OCI-M2 (cell line): ENCODE measurements around the gene PERM1.
"Not testable (repeated sequence)": the region's sequence is repeated elsewhere in the genome, so short reads cannot be mapped to it uniquely, and the experiment has no call there.

Experiments used
- DNase-seq: peaks from one replicate; lab custom pipeline; 2025; ENCODE audit not compliant: unreplicated experiment; lab: John Stamatoyannopoulos, UW

The PERM1 gene

DNA sequence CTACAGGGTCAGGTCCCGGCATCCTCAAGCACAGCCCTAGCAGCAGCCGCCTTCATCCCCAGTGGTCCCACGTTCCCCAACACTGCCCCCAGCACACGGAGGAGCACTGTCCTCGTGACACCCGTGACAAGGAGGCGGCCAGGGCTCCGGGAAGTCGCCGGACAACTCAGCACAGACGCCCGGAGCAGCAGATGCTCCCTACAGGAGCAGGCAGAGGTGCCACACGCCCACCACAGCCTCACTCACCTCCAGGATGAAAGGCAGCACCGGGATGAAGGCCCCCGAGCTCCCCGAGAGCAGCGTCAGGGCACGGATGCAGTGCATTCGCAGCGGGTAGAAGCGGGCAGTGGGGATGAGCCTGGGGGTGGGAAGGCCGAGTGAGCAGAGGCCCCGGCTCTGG, 31.0 kb downstream of the PERM1 start:
- DNase-seq = no peak

GRCh38 chr1:950268-950667, 31.6 kb downstream of the PERM1 start:
- DNase-seq = no peak

- no peak for DNase-seq
Observed at GRCh38 chr1:947958-948357, 33.9 kb downstream of the PERM1 start.

- DNase-seq = not testable (repeated sequence)
Observed at GRCh38 chr1:946811-947210, 35.1 kb downstream of the PERM1 start.

- no peak for DNase-seq
Observed at GRCh38 chr1:945688-946556, 36.0 kb downstream of the PERM1 start.

GRCh38 chr1:944341-945325, 37.3 kb downstream of the PERM1 start:
- no peak for DNase-seq

GRCh38 chr1:943545-944340, 38.1 kb downstream of the PERM1 start:
- DNase-seq = no peak

GRCh38 chr1:942864-943533, 38.9 kb downstream of the PERM1 start:
- DNase-seq = no peak

DNA sequence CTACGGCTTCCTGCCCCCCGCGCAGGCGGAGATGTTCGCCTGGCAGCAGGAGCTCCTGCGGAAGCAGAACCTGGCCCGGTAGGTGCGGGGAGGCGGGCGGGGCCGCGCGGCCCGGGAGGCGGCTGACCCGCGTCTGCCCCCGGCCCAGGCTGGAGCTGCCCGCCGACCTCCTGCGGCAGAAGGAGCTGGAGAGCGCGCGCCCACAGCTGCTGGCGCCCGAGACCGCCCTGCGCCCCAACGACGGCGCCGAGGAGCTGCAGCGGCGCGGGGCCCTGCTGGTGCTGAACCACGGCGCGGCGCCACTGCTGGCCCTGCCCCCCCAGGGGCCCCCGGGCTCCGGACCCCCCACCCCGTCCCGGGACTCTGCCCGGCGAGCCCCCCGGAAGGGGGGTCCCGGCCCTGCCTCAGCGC, 39.5 kb downstream of the PERM1 start:
- DNase-seq = no peak

GRCh38 chr1:941588-942383, 40.1 kb downstream of the PERM1 start:
- DNase-seq = no peak

DNA sequence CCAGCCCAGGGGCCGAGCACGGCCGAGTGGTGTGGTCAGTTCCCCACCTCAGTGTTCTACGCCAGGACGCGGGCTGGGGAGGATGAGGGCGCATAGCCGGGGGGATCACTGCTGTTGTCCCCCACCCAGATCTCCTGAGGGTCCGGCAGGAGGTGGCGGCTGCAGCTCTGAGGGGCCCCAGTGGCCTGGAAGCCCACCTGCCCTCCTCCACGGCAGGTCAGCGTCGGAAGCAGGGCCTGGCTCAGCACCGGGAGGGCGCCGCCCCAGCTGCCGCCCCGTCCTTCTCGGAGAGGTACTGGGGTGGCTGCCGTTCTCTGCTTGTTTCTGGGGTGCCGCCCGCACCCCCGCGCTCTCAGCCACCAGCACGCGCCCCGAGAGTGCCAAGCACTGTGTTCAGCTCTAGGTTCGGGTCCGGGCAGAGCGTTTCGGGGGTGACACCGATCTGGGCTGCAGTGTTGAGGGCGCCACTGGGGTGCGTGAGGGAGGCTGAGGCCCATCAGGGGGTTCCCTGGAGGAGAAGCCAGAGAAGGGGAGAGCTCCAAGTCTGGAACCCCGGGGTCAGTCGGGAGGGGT, 40.8 kb downstream of the PERM1 start:
- DNase-seq = no peak

DNA sequence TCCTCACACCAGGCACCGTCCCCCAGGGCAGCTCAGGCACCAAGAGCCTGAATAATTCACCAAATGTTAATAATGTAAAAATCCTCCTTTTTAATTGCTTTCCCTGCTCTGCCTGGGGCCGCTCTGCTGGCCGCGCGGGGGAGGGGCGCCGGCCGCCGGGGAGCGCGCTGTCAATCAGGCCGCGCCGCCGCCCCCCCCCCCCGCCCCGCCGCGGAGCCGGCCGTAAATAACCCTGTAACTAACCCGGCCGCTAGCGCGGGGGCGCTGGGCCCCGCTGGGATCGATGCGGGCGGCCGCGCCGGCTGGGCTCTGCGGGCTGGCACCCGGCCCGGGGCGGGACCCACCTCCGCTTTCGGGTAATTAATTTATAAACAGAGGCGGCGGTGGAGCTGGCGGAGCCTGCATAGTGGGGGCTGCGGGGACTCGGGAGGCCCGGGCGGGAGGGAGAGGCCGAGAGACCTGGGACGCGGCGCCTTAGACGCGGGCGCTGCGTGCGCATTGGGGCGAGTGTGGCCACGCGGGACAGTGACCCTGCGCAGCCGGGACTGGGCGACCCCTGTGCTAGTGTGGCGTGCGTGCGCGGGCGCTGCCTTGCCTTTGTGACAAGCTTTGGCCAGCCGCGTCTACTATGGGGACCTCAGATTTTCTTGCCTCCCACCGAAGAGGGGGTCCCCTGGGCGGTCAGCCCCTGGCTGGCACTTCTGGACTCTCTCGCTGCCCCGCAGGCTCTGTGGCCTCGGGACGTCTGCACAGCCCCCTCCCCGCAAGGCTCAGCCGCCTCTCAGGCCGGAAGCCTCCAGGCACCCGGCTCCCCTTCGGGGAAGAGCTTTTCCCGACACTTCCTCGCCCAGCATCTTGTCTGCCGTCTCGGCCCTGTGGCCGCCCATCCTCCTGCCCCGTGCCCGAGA, 41.5 kb downstream of the PERM1 start:
- DNase-seq = no peak

- DNase-seq = no peak
Observed at GRCh38 chr1:939511-940106, 42.3 kb downstream of the PERM1 start.

GRCh38 chr1:938711-939489, 43.0 kb downstream of the PERM1 start:
- DNase-seq = no peak

DNA sequence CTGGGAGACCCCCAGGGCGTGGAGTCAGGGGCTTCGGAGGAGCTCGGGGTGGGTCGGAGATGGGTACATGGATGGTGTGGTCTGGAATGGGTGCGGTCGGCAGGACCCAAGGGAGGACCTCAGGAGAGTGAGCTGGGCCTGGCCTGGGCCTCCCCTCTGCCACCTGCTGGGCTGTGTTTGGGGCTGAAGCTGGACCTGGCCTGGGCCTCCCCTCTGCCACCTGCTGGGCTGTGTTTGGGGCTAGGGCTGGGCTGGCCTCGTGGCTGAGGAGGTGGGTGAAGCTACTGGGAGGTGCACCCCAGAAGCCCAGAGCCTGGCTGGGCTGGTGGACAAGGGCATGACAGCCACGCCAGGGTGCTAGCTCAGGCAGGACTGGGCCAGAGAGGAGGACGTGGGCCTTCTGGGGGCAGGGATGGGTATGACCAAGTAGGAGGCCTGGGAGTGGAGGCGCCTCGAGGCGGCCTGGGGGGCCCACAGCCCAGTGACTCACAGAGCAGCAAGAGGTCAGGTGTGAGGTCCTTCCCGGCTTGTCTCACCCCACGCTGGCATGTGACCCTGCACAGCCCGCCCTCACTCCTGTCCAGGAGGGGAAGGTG, 43.7 kb downstream of the PERM1 start:
- DNase-seq = no peak

- DNase-seq = no peak
Observed at GRCh38 chr1:937521-937920, 44.4 kb downstream of the PERM1 start.
